HL-60 (cell line): Measurements from ENCODE around the gene DOK5.

Source experiments
- DNase-seq, 2 experiments: peaks; one replicate each; pipeline ENCODE4 v3.0.0-alpha.2; 2010 to 2020; ENCODE audit warnings: low read depth in 1 of 2, low spot score in 1 of 2
- H3K27ac ChIP-seq: fragments of 250-450 bp; sonication (Bioruptor Pico); replicated peaks from 2 replicates; pipeline ENCODE4 v1.5.1; 2020; ENCODE audit warnings: mild to moderate bottlenecking, moderate library complexity
- H3K27me3 ChIP-seq: fragments of 250-450 bp; sonication (Bioruptor Pico); 2 replicates; pipeline ENCODE4 v1.5.1; 2021; ENCODE audit warnings: mild to moderate bottlenecking, moderate library complexity; ENCODE audit not compliant: insufficient read depth, poor library complexity, severe bottlenecking
- H3K4me3 ChIP-seq: replicated peaks from 2 replicates; pipeline ENCODE4 v1.5.1; 2011; ENCODE audit warnings: mild to moderate bottlenecking, control low read depth, low read length; ENCODE audit not compliant: insufficient read depth
- CTCF ChIP-seq: IDR thresholded peaks from one replicate; pipeline ENCODE4 v1.5.1; 2011; ENCODE audit warnings: low read length, control low read depth, inconsistent platforms; ENCODE audit not compliant: insufficient read depth
- GABPA ChIP-seq: IDR thresholded peaks from 2 replicates; pipeline ENCODE4 v1.6.1; 2012; ENCODE audit warnings: low read depth
- POLR2AphosphoS5 ChIP-seq: IDR thresholded peaks from 2 replicates; pipeline ENCODE4 v1.6.1; 2012; ENCODE audit warnings: low read depth
- REST ChIP-seq: IDR thresholded peaks from 2 replicates; pipeline ENCODE4 v1.6.1; 2012; ENCODE audit warnings: low read depth; ENCODE audit not compliant: insufficient replicate concordance
- SPI1 ChIP-seq: IDR thresholded peaks from 2 replicates; pipeline ENCODE4 v1.6.1; 2012; ENCODE audit warnings: low read depth, mild to moderate bottlenecking, borderline replicate concordance
- long read RNA-seq: library from polyadenylated mRNA; unstranded; transcript quantifications from one replicate; pipeline ENCODE4 v2.0.0, GENCODE V29; 2020

The DOK5 gene
- long read RNA-seq = 0 reads

GRCh38 chr20:54475334-54476168, at the start of gene DOK5:
Gene DOK5 (plus strand): TSS chr20:54475593. CDS start chr20:54475947, 354 bp downstream.
- H3K27ac ChIP-seq = no peak within 1 kb of the TSS
- no peak within 1 kb of the TSS for H3K4me3 ChIP-seq
- DNase-seq = no peak
- peaks cover 47% of the 10 kb centered on the region for H3K27me3 ChIP-seq
- TF ChIP-seq CTCF (no peak), POLR2AphosphoS5 (no peak), GABPA (no peak), REST (no peak), SPI1 (no peak)

GRCh38 chr20:54429364-54429763, 46.0 kb upstream of the DOK5 start:
- Histone ChIP-seq H3K4me3 (no peak overlapping the region), H3K27me3 (no peaks in the 10 kb centered on the region), H3K27ac (no peak overlapping the region)
- no peak for DNase-seq
- TF ChIP-seq CTCF (no peak), SPI1 (no peak), REST (no peak), GABPA (no peak), POLR2AphosphoS5 (no peak)

- Histone ChIP-seq H3K4me3 (no peak overlapping the region), H3K27ac (no peak overlapping the region), H3K27me3 (no peaks in the 10 kb centered on the region)
- no peak for TF ChIP-seq GABPA
- TF ChIP-seq SPI1 = no peak
- TF ChIP-seq POLR2AphosphoS5 = no peak
- no peak for TF ChIP-seq REST
- TF ChIP-seq CTCF = no peak
- DNase-seq = no peak
Measured at GRCh38 chr20:54431156-54431944, 44.0 kb upstream of the DOK5 start.
